ENCODE measurements around the gene C9orf50. TPM values are rescaled to one million over a fixed set of nuclear protein-coding genes. Genes with fewer than 3 reads are reported as not detected.

C9orf50 gene
- polyA plus RNA-seq, 2 donors = 0.05 TPM; not detected in 1

DNA sequence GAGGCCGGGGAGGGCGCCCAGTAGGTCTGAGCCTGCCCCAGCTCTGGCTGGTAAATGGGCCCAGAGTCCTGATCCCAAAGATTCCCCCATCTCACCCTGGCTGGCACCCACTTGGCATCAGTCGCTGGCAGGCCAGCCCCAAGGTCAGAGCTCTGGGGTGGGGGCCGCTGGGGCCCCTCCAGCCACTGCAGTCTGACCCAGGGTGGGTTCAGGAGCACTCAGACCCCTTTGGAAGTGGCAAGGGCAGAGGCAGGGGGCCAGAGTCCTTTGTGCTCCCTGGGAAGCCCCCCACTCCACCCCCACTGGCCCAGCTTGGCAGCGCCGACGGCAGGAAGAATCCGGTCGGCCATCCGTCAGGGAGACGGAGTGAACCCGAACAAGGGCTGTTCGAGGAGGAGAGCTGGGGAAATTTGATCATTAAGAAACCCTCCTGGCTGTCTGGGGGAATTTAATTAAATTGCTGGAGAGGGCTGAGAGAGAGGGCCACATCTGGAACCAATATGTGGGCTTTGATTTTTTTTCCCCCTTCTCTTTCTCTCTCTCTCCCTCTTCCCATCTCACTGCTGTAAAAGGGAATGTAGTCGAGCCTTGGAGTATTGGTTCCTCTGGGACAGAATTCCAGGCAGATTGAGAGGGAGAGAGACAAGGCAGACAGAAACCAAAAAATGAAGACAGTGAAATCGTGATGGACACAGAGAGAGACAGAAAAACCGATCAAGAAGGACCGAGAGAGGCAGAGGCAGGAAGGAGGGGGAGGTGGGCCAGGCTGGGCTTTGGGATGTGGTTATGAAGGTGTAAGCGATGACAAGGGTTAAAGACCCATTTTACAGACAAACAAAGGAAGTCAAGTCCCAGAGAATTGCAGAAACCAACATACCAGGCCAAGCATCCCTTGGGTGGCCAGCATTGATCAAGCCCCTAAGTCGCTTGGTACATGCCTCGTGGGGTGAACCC lies 29.1 kb upstream of the C9orf50 start:
- no peaks in the 10 kb centered on the region for H3K27me3 ChIP-seq (ENCODE audit: control insufficient read depth in 1 of 2, insufficient read depth in 2 of 2, low read length in 2 of 2)
- H3K36me3 ChIP-seq (ENCODE audit: control insufficient read depth in 2 of 2, insufficient read depth in 2 of 2, low read length in 1 of 2) = no peaks in the 10 kb centered on the region
- H3K4me3 ChIP-seq (ENCODE audit: low read depth in 1 of 2, low read length in 2 of 2) = no peak overlapping the region
- H3K9me3 ChIP-seq (ENCODE audit: control insufficient read depth in 2 of 2, insufficient read depth in 1 of 2, low read depth in 1 of 2, low read length in 1 of 2) = no peaks in the 10 kb centered on the region
- 80 to 85% methylated on average over 19 to 20 of the region's 20 CpGs for WGBS, 2 donors
- no peak overlapping the region for H3K27ac ChIP-seq (ENCODE audit: low read depth in 2 of 2, low read length in 1 of 2)
- peaks cover 0 to 3% of the 10 kb centered on the region in 2 donors for H3K4me1 ChIP-seq (ENCODE audit: control insufficient read depth in 2 of 2, insufficient read depth in 2 of 2, low read length in 1 of 2)

DNA sequence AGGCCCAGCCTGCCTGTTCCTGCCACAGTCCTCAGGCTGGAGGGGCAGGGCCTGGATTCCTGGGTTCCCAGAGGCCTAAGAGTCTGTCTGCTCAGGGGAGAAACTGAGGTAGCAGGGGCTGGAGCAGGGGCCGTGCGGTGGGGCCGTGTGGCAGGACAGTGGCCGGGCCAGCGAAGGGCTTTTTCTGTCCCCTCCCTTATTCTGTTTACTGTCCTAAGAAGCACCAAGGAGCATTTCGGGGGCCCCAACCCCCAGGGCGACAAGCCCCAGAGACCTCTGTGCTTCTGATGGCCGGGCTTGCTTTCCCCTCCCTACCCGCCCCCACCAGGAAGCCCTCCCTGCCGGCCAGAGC lies 27.8 kb upstream of the C9orf50 start:
- H3K27me3 ChIP-seq (ENCODE audit: control insufficient read depth in 1 of 2, insufficient read depth in 2 of 2, low read length in 2 of 2) = no peaks in the 10 kb centered on the region
- 72 to 85% methylated on average over 10 of the region's 10 CpGs for WGBS, 2 donors
- H3K4me3 ChIP-seq (ENCODE audit: low read depth in 1 of 2, low read length in 2 of 2) = no peak overlapping the region
- peaks cover 0 to 3% of the 10 kb centered on the region in 2 donors for H3K4me1 ChIP-seq (ENCODE audit: control insufficient read depth in 2 of 2, insufficient read depth in 2 of 2, low read length in 1 of 2)
- no peaks in the 10 kb centered on the region for H3K9me3 ChIP-seq (ENCODE audit: control insufficient read depth in 2 of 2, insufficient read depth in 1 of 2, low read depth in 1 of 2, low read length in 1 of 2)
- no peak overlapping the region for H3K27ac ChIP-seq (ENCODE audit: low read depth in 2 of 2, low read length in 1 of 2)
- H3K36me3 ChIP-seq (ENCODE audit: control insufficient read depth in 2 of 2, insufficient read depth in 2 of 2, low read length in 1 of 2) = no peaks in the 10 kb centered on the region

DNA sequence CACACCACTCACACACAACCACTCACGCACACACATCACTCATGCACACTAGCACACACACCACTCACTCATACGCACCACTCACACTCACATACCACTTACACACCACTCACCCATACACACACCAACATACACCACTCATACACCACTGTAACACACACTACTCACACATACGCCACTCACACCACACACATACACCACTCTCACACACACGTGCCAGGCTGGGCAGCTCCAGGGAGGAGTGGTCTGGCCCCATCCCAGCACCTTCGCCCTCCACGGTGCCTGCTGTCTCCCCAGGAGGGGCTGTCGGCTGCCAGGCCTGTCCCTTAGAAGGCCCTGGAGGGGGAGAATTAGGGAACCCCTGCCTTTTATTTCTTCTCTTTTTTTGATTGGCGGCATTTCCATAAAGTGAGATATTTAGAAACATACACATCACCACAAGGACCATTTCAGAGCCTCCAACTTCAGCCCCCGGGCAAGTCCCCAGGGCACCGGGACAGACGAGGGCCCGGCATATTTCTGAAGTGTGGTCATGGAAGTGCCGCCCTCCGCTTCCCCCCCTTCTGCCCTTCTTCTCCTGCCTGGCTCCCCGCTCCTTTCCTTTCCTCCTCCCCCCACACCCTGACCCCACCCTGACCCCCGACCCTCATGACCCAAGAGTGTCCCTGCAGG lies 27.3 kb upstream of the C9orf50 start:
- Histone ChIP-seq H3K9me3 (ENCODE audit: control insufficient read depth in 2 of 2, insufficient read depth in 1 of 2, low read depth in 1 of 2, low read length in 1 of 2) (no peaks in the 10 kb centered on the region), H3K4me3 (ENCODE audit: low read depth in 1 of 2, low read length in 2 of 2) (no peak overlapping the region), H3K27me3 (ENCODE audit: control insufficient read depth in 1 of 2, insufficient read depth in 2 of 2, low read length in 2 of 2) (no peaks in the 10 kb centered on the region), H3K27ac (ENCODE audit: low read depth in 2 of 2, low read length in 1 of 2) (no peak overlapping the region), H3K4me1 (ENCODE audit: control insufficient read depth in 2 of 2, insufficient read depth in 2 of 2, low read length in 1 of 2) (peaks cover 0 to 3% of the 10 kb centered on the region in 2 donors), H3K36me3 (ENCODE audit: control insufficient read depth in 2 of 2, insufficient read depth in 2 of 2, low read length in 1 of 2) (no peaks in the 10 kb centered on the region)
- WGBS, 2 donors = 62 to 70% methylated on average over 15 to 16 of the region's 16 CpGs

DNA sequence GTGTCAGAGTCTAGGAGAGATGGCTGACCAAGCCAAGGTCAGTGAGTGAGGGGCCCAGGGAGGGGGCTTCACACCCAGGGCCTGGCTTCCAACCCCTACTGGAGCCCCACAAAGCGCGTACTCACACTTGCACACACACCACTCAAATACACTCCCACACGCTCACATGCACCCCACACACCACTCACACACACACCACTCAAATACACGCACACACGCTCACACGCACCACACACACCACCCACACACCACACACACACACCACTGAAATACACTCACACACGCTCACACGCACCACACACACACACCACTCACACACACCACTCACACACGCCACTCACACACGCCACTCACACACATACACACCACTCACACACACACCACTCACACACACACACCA lies 26.7 kb upstream of the C9orf50 start:
- H3K9me3 ChIP-seq (ENCODE audit: control insufficient read depth in 2 of 2, insufficient read depth in 1 of 2, low read depth in 1 of 2, low read length in 1 of 2) = no peaks in the 10 kb centered on the region
- H3K4me3 ChIP-seq (ENCODE audit: low read depth in 1 of 2, low read length in 2 of 2) = no peak overlapping the region
- H3K27ac ChIP-seq (ENCODE audit: low read depth in 2 of 2, low read length in 1 of 2) = no peak overlapping the region
- H3K27me3 ChIP-seq (ENCODE audit: control insufficient read depth in 1 of 2, insufficient read depth in 2 of 2, low read length in 2 of 2) = no peaks in the 10 kb centered on the region
- H3K36me3 ChIP-seq (ENCODE audit: control insufficient read depth in 2 of 2, insufficient read depth in 2 of 2, low read length in 1 of 2) = no peaks in the 10 kb centered on the region
- 86 to 92% methylated on average over 10 of the region's 10 CpGs for WGBS, 2 donors
- peaks cover 0 to 3% of the 10 kb centered on the region in 2 donors for H3K4me1 ChIP-seq (ENCODE audit: control insufficient read depth in 2 of 2, insufficient read depth in 2 of 2, low read length in 1 of 2)

- Histone ChIP-seq H3K27ac (ENCODE audit: low read depth in 2 of 2, low read length in 1 of 2) (no peak overlapping the region), H3K9me3 (ENCODE audit: control insufficient read depth in 2 of 2, insufficient read depth in 1 of 2, low read depth in 1 of 2, low read length in 1 of 2) (no peaks in the 10 kb centered on the region), H3K36me3 (ENCODE audit: control insufficient read depth in 2 of 2, insufficient read depth in 2 of 2, low read length in 1 of 2) (no peaks in the 10 kb centered on the region), H3K4me1 (ENCODE audit: control insufficient read depth in 2 of 2, insufficient read depth in 2 of 2, low read length in 1 of 2) (peaks cover 0 to 3% of the 10 kb centered on the region in 2 donors), H3K27me3 (ENCODE audit: control insufficient read depth in 1 of 2, insufficient read depth in 2 of 2, low read length in 2 of 2) (no peaks in the 10 kb centered on the region), H3K4me3 (ENCODE audit: low read depth in 1 of 2, low read length in 2 of 2) (no peak overlapping the region)
- WGBS, 2 donors = 95% methylated on average over 7 of the region's 7 CpGs
These were observed 25.8 kb upstream of the C9orf50 start for GRCh38 chr9:129646654-129647053.

DNA sequence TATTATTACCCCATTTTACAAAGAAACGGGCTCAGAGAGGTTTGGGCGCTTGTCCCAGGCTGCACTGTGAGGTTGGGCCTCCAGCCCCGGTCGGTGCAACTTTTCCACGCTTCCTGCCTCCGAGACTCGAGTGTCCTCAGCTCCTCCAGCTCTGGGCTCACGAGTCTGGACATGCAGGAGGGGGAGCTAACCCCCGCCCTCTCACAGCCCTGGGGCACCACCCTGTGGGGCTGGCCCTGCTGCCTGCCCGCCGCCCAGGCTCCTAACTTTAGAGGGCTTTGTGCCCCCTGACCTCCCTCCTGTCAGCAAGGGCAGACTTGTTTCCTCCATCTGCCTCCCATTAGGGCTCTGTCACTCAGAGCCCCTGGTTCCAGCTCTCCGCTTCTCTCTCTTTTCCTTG lies 25.4 kb upstream of the C9orf50 start:
- Histone ChIP-seq H3K27ac (ENCODE audit: low read depth in 2 of 2, low read length in 1 of 2) (no peak overlapping the region), H3K36me3 (ENCODE audit: control insufficient read depth in 2 of 2, insufficient read depth in 2 of 2, low read length in 1 of 2) (no peaks in the 10 kb centered on the region), H3K9me3 (ENCODE audit: control insufficient read depth in 2 of 2, insufficient read depth in 1 of 2, low read depth in 1 of 2, low read length in 1 of 2) (no peaks in the 10 kb centered on the region), H3K27me3 (ENCODE audit: control insufficient read depth in 1 of 2, insufficient read depth in 2 of 2, low read length in 2 of 2) (no peaks in the 10 kb centered on the region), H3K4me1 (ENCODE audit: control insufficient read depth in 2 of 2, insufficient read depth in 2 of 2, low read length in 1 of 2) (peaks cover 0 to 4% of the 10 kb centered on the region in 2 donors), H3K4me3 (ENCODE audit: low read depth in 1 of 2, low read length in 2 of 2) (no peak overlapping the region)
- 42 to 61% methylated on average over 12 of the region's 12 CpGs for WGBS, 2 donors

GRCh38 chr9:129644902-129645301 lies 24.0 kb upstream of the C9orf50 start:
- Histone ChIP-seq H3K36me3 (ENCODE audit: control insufficient read depth in 2 of 2, insufficient read depth in 2 of 2, low read length in 1 of 2) (no peaks in the 10 kb centered on the region), H3K9me3 (ENCODE audit: control insufficient read depth in 2 of 2, insufficient read depth in 1 of 2, low read depth in 1 of 2, low read length in 1 of 2) (no peaks in the 10 kb centered on the region), H3K27ac (ENCODE audit: low read depth in 2 of 2, low read length in 1 of 2) (peak overlapping the region in 1 of 2 donors; percentile 3), H3K4me3 (ENCODE audit: low read depth in 1 of 2, low read length in 2 of 2) (no peak overlapping the region), H3K4me1 (ENCODE audit: control insufficient read depth in 2 of 2, insufficient read depth in 2 of 2, low read length in 1 of 2) (peaks cover 7 to 11% of the 10 kb centered on the region in 2 donors), H3K27me3 (ENCODE audit: control insufficient read depth in 1 of 2, insufficient read depth in 2 of 2, low read length in 2 of 2) (no peaks in the 10 kb centered on the region)
- WGBS, 2 donors = 45 to 53% methylated on average over 16 to 17 of the region's 17 CpGs

DNA sequence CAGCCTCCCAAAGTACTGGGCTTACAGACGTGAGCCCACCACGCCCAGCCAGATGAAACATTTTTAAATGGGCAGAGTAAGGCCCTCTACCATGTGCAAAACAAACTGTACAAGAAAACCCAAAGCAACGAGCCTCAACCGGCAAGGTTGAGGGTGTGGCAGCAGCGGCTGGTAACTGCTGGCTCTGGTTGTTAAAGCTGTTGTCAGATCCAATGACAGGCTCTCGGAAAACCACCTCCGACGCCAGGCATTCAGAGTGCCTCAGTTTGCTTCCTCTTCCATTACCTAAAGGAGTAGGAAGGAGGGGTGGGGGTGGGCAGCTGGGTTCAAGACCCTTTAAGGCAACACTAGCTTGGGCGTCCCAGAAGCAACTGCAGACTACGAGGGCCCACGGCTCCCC lies 23.5 kb upstream of the C9orf50 start:
- no peaks in the 10 kb centered on the region for H3K9me3 ChIP-seq (ENCODE audit: control insufficient read depth in 2 of 2, insufficient read depth in 1 of 2, low read depth in 1 of 2, low read length in 1 of 2)
- no peaks in the 10 kb centered on the region for H3K27me3 ChIP-seq (ENCODE audit: control insufficient read depth in 1 of 2, insufficient read depth in 2 of 2, low read length in 2 of 2)
- H3K27ac ChIP-seq (ENCODE audit: low read depth in 2 of 2, low read length in 1 of 2) = peak overlapping the region; percentile 40 to 53
- WGBS, 2 donors = 48 to 61% methylated on average over 11 of the region's 11 CpGs
- peaks cover 7 to 11% of the 10 kb centered on the region in 2 donors for H3K4me1 ChIP-seq (ENCODE audit: control insufficient read depth in 2 of 2, insufficient read depth in 2 of 2, low read length in 1 of 2)
- H3K4me3 ChIP-seq (ENCODE audit: low read depth in 1 of 2, low read length in 2 of 2) = no peak overlapping the region
- no peaks in the 10 kb centered on the region for H3K36me3 ChIP-seq (ENCODE audit: control insufficient read depth in 2 of 2, insufficient read depth in 2 of 2, low read length in 1 of 2)

DNA sequence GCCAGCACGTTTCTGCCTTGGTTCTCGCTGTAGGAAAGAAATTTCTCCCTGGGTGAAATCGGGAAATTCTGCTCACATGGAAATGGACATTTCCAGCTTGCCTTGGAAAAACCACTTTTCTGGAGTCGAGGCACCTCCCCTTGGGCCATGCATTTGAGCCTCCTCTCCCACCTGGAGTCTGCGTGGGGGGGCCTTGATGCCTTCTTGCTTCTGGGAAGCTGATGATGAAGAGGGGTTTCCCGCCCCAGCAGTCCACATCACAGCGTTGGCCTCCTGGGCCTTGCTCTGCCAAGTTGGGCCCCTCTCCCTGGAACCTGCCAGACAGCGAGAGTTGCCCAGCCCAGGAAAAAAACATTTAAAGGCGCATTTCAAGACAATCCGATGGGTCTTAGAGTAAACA lies 22.8 kb upstream of the C9orf50 start:
- H3K4me1 ChIP-seq (ENCODE audit: control insufficient read depth in 2 of 2, insufficient read depth in 2 of 2, low read length in 1 of 2) = peaks cover 7 to 11% of the 10 kb centered on the region in 2 donors
- 68% methylated on average over 10 of the region's 10 CpGs for WGBS, 2 donors
- H3K27ac ChIP-seq (ENCODE audit: low read depth in 2 of 2, low read length in 1 of 2) = peak overlapping the region in 1 of 2 donors; percentile 9
- H3K4me3 ChIP-seq (ENCODE audit: low read depth in 1 of 2, low read length in 2 of 2) = no peak overlapping the region
- H3K27me3 ChIP-seq (ENCODE audit: control insufficient read depth in 1 of 2, insufficient read depth in 2 of 2, low read length in 2 of 2) = no peaks in the 10 kb centered on the region
- H3K9me3 ChIP-seq (ENCODE audit: control insufficient read depth in 2 of 2, insufficient read depth in 1 of 2, low read depth in 1 of 2, low read length in 1 of 2) = no peaks in the 10 kb centered on the region
- H3K36me3 ChIP-seq (ENCODE audit: control insufficient read depth in 2 of 2, insufficient read depth in 2 of 2, low read length in 1 of 2) = peaks cover 0 to 7% of the 10 kb centered on the region in 2 donors

Data from esophagus (tissue), 2 donors.